ENCODE results near the gene TSPYL6.

DNA sequence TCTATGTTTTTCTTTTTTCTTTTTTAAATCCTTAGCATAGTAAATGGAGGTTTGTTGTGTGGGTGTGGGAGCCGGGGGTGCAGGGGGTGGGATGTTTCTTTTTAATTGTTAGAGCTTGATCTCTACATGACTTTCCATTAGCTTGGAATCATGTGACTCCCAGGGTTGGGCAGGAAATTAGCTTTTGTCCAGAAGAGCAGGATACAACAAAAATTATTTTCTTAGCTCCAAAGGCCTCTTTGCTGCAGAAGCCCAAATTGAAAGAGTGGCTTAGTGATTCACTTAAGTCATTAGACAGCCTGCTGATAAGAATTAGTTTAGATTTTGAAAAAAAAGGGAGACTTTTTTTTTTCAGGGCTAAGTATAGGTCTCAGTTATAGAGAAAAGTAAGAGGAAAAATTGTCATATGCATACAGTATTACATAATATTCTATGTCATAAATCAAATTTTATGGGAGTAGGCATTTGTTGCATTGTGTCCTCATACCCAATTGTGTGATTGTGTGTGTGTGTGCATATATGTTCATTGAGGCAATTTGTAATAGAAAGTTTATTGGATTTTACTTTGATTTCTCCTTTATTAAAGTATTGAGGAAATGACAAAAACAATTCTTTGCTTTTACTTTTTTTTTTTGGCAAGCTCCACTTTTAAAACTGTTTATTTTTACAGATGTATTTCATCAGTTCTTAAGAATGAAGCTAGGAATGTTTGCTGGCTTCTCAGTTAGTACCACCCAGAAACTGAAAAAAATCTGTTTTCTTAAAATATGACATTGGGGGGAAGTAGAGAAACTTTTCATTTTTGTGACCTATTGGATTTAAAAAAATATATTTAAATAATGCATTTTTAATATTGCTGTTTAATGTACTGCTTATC lies 47.4 kb downstream of the TSPYL6 start:
- TF ChIP-seq, protein P1, sequence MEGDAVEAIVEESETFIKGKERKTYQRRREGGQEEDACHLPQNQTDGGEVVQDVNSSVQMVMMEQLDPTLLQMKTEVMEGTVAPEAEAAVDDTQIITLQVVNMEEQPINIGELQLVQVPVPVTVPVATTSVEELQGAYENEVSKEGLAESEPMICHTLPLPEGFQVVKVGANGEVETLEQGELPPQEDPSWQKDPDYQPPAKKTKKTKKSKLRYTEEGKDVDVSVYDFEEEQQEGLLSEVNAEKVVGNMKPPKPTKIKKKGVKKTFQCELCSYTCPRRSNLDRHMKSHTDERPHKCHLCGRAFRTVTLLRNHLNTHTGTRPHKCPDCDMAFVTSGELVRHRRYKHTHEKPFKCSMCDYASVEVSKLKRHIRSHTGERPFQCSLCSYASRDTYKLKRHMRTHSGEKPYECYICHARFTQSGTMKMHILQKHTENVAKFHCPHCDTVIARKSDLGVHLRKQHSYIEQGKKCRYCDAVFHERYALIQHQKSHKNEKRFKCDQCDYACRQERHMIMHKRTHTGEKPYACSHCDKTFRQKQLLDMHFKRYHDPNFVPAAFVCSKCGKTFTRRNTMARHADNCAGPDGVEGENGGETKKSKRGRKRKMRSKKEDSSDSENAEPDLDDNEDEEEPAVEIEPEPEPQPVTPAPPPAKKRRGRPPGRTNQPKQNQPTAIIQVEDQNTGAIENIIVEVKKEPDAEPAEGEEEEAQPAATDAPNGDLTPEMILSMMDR (IDR thresholded peaks at IDR 0.05): no peak
- no peak for TF ChIP-seq POLR2A (IDR thresholded peaks at IDR 0.05)

Data from uterus (tissue), 2 donors.